Mesendoderm (in vitro differentiated cells): ENCODE results near the gene TBL3.
"Not testable (repeated sequence)": the region's sequence is repeated elsewhere in the genome, so short reads cannot be mapped to it uniquely, and the experiment has no call there.

Source experiments
- DNase-seq: peaks from one replicate; pipeline ENCODE4 v3.0.0; 2013
- H2AK5ac ChIP-seq: 2 replicates; pipeline ENCODE4 v1.6.1; 2013; ENCODE audit warnings: low read length, inconsistent platforms
- H2BK120ac ChIP-seq: 2 replicates; pipeline ENCODE4 v1.6.1; 2013; ENCODE audit warnings: low read depth, mild to moderate bottlenecking, low read length, moderate library complexity, mixed read lengths
- H2BK15ac ChIP-seq: replicated peaks from 2 replicates; pipeline ENCODE4 v1.6.1; 2013; ENCODE audit warnings: low read depth, mild to moderate bottlenecking, moderate library complexity
- H2BK5ac ChIP-seq: 2 replicates; pipeline ENCODE4 v1.6.1; 2013; ENCODE audit warnings: low read length, inconsistent platforms
- H3K18ac ChIP-seq: 2 replicates; pipeline ENCODE4 v1.6.1; 2013; ENCODE audit warnings: mild to moderate bottlenecking, low read length, mixed read lengths
- H3K23ac ChIP-seq: one replicate; pipeline ENCODE4 v1.6.1; 2013; ENCODE audit warnings: low read length
- H3K27ac ChIP-seq: 2 replicates; pipeline ENCODE4 v1.5.1; 2013; ENCODE audit warnings: low read depth, mild to moderate bottlenecking, inconsistent platforms, low read length, moderate library complexity
- H3K27me3 ChIP-seq: 2 replicates; pipeline ENCODE4 v1.6.1; 2013; ENCODE audit warnings: low read length, control low read depth, mild to moderate bottlenecking, inconsistent platforms; ENCODE audit not compliant: insufficient read depth, poor library complexity
- H3K36me3 ChIP-seq: 2 replicates; pipeline ENCODE4 v1.6.1; 2013; ENCODE audit warnings: low read length, inconsistent platforms; ENCODE audit not compliant: control insufficient read depth, insufficient read depth
- H3K4ac ChIP-seq: one replicate; pipeline ENCODE4 v1.6.1; 2013; ENCODE audit warnings: low read depth, mild to moderate bottlenecking, low read length, moderate library complexity
- H3K4me1 ChIP-seq: 2 replicates; pipeline ENCODE4 v1.6.1; 2013; ENCODE audit warnings: low read depth, low read length, inconsistent platforms; ENCODE audit not compliant: control insufficient read depth
- H3K4me2 ChIP-seq: 2 replicates; pipeline ENCODE4 v1.6.1; 2013; ENCODE audit warnings: low read length
- H3K4me3 ChIP-seq: 2 replicates; pipeline ENCODE4 v1.5.1; 2013; ENCODE audit warnings: mild to moderate bottlenecking, low read length
- H3K56ac ChIP-seq: one replicate; pipeline ENCODE4 v1.6.1; 2013; ENCODE audit warnings: low read length
- H3K79me1 ChIP-seq: 2 replicates; pipeline ENCODE4 v1.6.1; 2013; ENCODE audit warnings: low read length, inconsistent platforms
- H3K79me2 ChIP-seq: 2 replicates; pipeline ENCODE4 v1.6.1; 2013; ENCODE audit warnings: mild to moderate bottlenecking, low read length; ENCODE audit not compliant: control insufficient read depth, insufficient read depth
- H3K9ac ChIP-seq: 2 replicates; pipeline ENCODE4 v1.6.1; 2013; ENCODE audit warnings: low read length, inconsistent platforms
- H4K5ac ChIP-seq: one replicate; pipeline ENCODE4 v1.6.1; 2013; ENCODE audit warnings: low read length
- H4K8ac ChIP-seq: one replicate; pipeline ENCODE4 v1.6.1; 2013; ENCODE audit warnings: low read depth, mild to moderate bottlenecking, control low read depth, low read length, moderate library complexity
- WGBS: extraction: QIAGEN DNeasy Blood & Tissue Kit; methylation state at CpG from one replicate; pipeline ENCODE4 v1.1.7; 2013; ENCODE audit warnings: low lambda C conversion rate, missing lambda C conversion rate; ENCODE audit not compliant: insufficient coverage; ENCODE audit errors: extremely low coverage; 5-methylcytosine and 5-hydroxymethylcytosine counted together

The TBL3 gene

GRCh38 chr16:1936945-1937479 is 34.8 kb upstream of the TBL3 start:
- H3K27me3 ChIP-seq = no peaks in the 10 kb centered on the region
- no CpG with 5 or more reads among the region's 11 CpGs for WGBS
- H3K79me1 ChIP-seq = no peaks in the 10 kb centered on the region
- H3K9ac ChIP-seq = no peak overlapping the region
- no peak overlapping the region for H3K56ac ChIP-seq
- no peak overlapping the region for H2BK120ac ChIP-seq
- no peak overlapping the region for H3K18ac ChIP-seq
- no peak overlapping the region for H3K27ac ChIP-seq
- H3K4me1 ChIP-seq = no peaks in the 10 kb centered on the region
- no peak overlapping the region for H4K5ac ChIP-seq
- H3K36me3 ChIP-seq = no peaks in the 10 kb centered on the region
- H2AK5ac ChIP-seq = no peak overlapping the region
- DNase-seq = no peak
- H2BK15ac ChIP-seq = no peak overlapping the region
- no peak overlapping the region for H3K4me3 ChIP-seq
- H3K4ac ChIP-seq = no peak overlapping the region
- no peak overlapping the region for H4K8ac ChIP-seq
- H3K4me2 ChIP-seq = no peak overlapping the region
- no peaks in the 10 kb centered on the region for H3K79me2 ChIP-seq
- no peak overlapping the region for H3K23ac ChIP-seq
- H2BK5ac ChIP-seq = no peak overlapping the region

GRCh38 chr16:1938316-1938715 is 33.5 kb upstream of the TBL3 start:
- Histone ChIP-seq H3K18ac (no peak overlapping the region), H3K4me1 (no peaks in the 10 kb centered on the region), H3K23ac (no peak overlapping the region), H3K4me2 (no peak overlapping the region), H2BK15ac (no peak overlapping the region), H3K56ac (no peak overlapping the region), H3K79me1 (no peaks in the 10 kb centered on the region), H3K27me3 (no peaks in the 10 kb centered on the region), H3K9ac (no peak overlapping the region), H4K5ac (no peak overlapping the region), H3K27ac (no peak overlapping the region), H3K4ac (no peak overlapping the region), H4K8ac (no peak overlapping the region), H2BK120ac (no peak overlapping the region), H2AK5ac (no peak overlapping the region), H2BK5ac (no peak overlapping the region), H3K36me3 (no peaks in the 10 kb centered on the region), H3K79me2 (no peaks in the 10 kb centered on the region), H3K4me3 (no peak overlapping the region)
- no peak for DNase-seq
- no CpG with 5 or more reads among the region's 10 CpGs for WGBS

GRCh38 chr16:1938910-1939309 is 32.9 kb upstream of the TBL3 start:
- Histone ChIP-seq H3K18ac (no peak overlapping the region), H3K79me1 (no peaks in the 10 kb centered on the region), H4K8ac (no peak overlapping the region), H3K79me2 (no peaks in the 10 kb centered on the region), H2BK5ac (no peak overlapping the region), H3K9ac (no peak overlapping the region), H2BK120ac (no peak overlapping the region), H3K4me2 (no peak overlapping the region), H3K23ac (no peak overlapping the region), H3K4me3 (no peak overlapping the region), H3K56ac (no peak overlapping the region), H3K27ac (no peak overlapping the region), H4K5ac (no peak overlapping the region), H3K27me3 (no peaks in the 10 kb centered on the region), H3K4ac (no peak overlapping the region), H2AK5ac (no peak overlapping the region), H3K4me1 (no peaks in the 10 kb centered on the region), H3K36me3 (no peaks in the 10 kb centered on the region), H2BK15ac (no peak overlapping the region)
- WGBS = no CpG with 5 or more reads among the region's 17 CpGs
- no peak for DNase-seq

- WGBS = no CpG with 5 or more reads among the region's 8 CpGs
Observed at GRCh38 chr16:1939833-1940232, 32.0 kb upstream of the TBL3 start.

GRCh38 chr16:1940273-1941161 is 31.3 kb upstream of the TBL3 start:
- Histone ChIP-seq H3K56ac (no peak overlapping the region), H3K27ac (no peak overlapping the region), H3K36me3 (no peaks in the 10 kb centered on the region), H3K23ac (no peak overlapping the region), H3K9ac (no peak overlapping the region), H3K4me2 (no peak overlapping the region), H2BK15ac (no peak overlapping the region), H2BK5ac (no peak overlapping the region), H3K4me3 (no peak overlapping the region), H3K4ac (no peak overlapping the region), H4K5ac (no peak overlapping the region), H3K18ac (no peak overlapping the region), H3K79me1 (no peaks in the 10 kb centered on the region), H4K8ac (no peak overlapping the region), H2BK120ac (no peak overlapping the region), H2AK5ac (no peak overlapping the region), H3K27me3 (no peaks in the 10 kb centered on the region), H3K79me2 (no peaks in the 10 kb centered on the region), H3K4me1 (no peaks in the 10 kb centered on the region)
- WGBS = no CpG with 5 or more reads among the region's 23 CpGs
- DNase-seq = no peak

More at GRCh38 chr16:1939833-1940232, 32.0 kb upstream of the TBL3 start:
- H3K4me1 ChIP-seq, H3K56ac ChIP-seq, H3K27me3 ChIP-seq, H4K5ac ChIP-seq, H3K23ac ChIP-seq, H2BK15ac ChIP-seq, H3K4me3 ChIP-seq, H3K79me1 ChIP-seq, H3K18ac ChIP-seq, H2AK5ac ChIP-seq, H3K36me3 ChIP-seq, H2BK120ac ChIP-seq, H4K8ac ChIP-seq, H3K27ac ChIP-seq, H3K9ac ChIP-seq, H3K79me2 ChIP-seq, H2BK5ac ChIP-seq, H3K4me2 ChIP-seq, H3K4ac ChIP-seq, DNase-seq: not testable (repeated sequence)
